GM12892 (cell line): Measurements from ENCODE around the gene ARID1B.

Experiments used
- POLR2A ChIP-seq: IDR thresholded peaks from 2 replicates; pipeline ENCODE4 v1.6.1; 2011; ENCODE audit warnings: low read depth, low read length, control low read depth
- POLR2AphosphoS5 ChIP-seq: IDR thresholded peaks from 2 replicates; pipeline ENCODE4 v1.6.1; 2011; ENCODE audit warnings: low read depth, low read length, control low read depth

DNA sequence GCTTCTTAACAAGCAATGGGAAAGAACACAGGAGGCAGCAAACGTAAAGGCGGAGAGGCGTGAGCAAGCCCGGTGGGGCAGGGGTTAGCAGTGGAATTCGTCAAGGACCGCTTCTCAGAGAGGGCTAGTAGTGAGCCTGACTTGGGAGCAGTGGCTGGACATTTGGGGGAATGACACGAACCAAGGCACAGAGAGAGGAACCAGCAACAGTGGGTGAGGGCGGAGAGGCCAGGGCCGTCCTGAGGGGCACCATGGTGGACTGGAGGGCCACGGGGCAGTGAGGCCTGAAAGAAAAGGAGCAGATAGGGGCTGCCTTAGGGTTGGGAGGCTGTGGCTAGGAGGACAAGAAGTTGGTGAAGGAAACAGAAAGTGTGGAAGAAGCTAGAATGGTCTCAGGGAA, 12.1 kb upstream of the ARID1B start:
- TF ChIP-seq POLR2A = no peak
- TF ChIP-seq POLR2AphosphoS5 = no peak
